H1 (cell line): ENCODE results near the gene SLC35F3. TPM values are rescaled to one million over a fixed set of nuclear protein-coding genes. Genes with fewer than 3 reads are reported as not detected.

Source experiments
- CTCF ChIA-PET: fragments of 300-600 bp; sonication (Branson Sonifier 250); formaldehyde crosslinking; loops from one replicate; lab custom pipeline; 2021; ENCODE audit not compliant: partially characterized antibody; lab: Charles Lee
- POLR2A ChIA-PET: fragments of 300-600 bp; sonication (Branson Sonifier 250); formaldehyde crosslinking; loops from one replicate; lab custom pipeline; 2021; ENCODE audit warnings: inconsistent platforms; ENCODE audit not compliant: partially characterized antibody; lab: Charles Lee
- DNase-seq, 2 experiments: peaks; one replicate each; pipeline versions ENCODE4 v3.0.0 to v3.0.0-alpha.2; 2010 to 2022; ENCODE audit warnings: low spot score in 2 of 2, low read depth in 1 of 2, mixed read lengths in 1 of 2
- FAIRE-seq: peaks from 2 replicates; lab custom pipeline; 2011; peaks lifted over from hg19 to GRCh38; lab: Jason Lieb, UNC
- H2AFZ ChIP-seq: 2 replicates; pipeline ENCODE4 v1.8.1; 2012; ENCODE audit warnings: low read length, inconsistent platforms
- H2AK5ac ChIP-seq: 2 replicates; pipeline ENCODE4 v1.6.1; 2013; ENCODE audit warnings: low read depth, low read length
- H2BK120ac ChIP-seq: replicated peaks from 2 replicates; pipeline ENCODE3; 2013; ENCODE audit warnings: low read depth, low read length, inconsistent platforms
- H2BK12ac ChIP-seq: 2 replicates; pipeline ENCODE4 v1.6.1; 2013; ENCODE audit warnings: low read depth, low read length
- H2BK15ac ChIP-seq: 2 replicates; pipeline ENCODE4 v1.6.1; 2013; ENCODE audit warnings: low read length
- H2BK20ac ChIP-seq: 2 replicates; pipeline ENCODE4 v1.6.1; 2013; ENCODE audit warnings: low read length
- H2BK5ac ChIP-seq: 2 replicates; pipeline ENCODE4 v1.6.1; 2013; ENCODE audit warnings: low read depth, low read length
- H3K14ac ChIP-seq: 2 replicates; pipeline ENCODE4 v1.6.1; 2013; ENCODE audit warnings: inconsistent platforms; ENCODE audit not compliant: insufficient read length
- H3K18ac ChIP-seq: 2 replicates; pipeline ENCODE4 v1.6.1; 2013; ENCODE audit warnings: low read length; ENCODE audit errors: extremely low read depth
- H3K23ac ChIP-seq: 2 replicates; pipeline ENCODE4 v1.6.1; 2013; ENCODE audit warnings: inconsistent platforms; ENCODE audit not compliant: insufficient read length
- H3K23me2 ChIP-seq: 2 replicates; pipeline ENCODE4 v1.6.1; 2013; ENCODE audit warnings: low read depth, low read length
- H3K27ac ChIP-seq: 2 replicates; pipeline ENCODE4 v1.6.1; 2011; ENCODE audit warnings: low read depth, low read length, inconsistent platforms
- H3K27me3 ChIP-seq, 4 experiments: replicated peaks in 1 of 4; 1 replicate in 1 of 4; 2 replicates in 3 of 4; pipeline versions ENCODE4 v1.6.1 to v1.8.1; 2011 to 2013; ENCODE audit warnings: low read length in 3 of 4, mild to moderate bottlenecking in 3 of 4, inconsistent platforms in 2 of 4, mixed read lengths in 2 of 4, moderate library complexity in 1 of 4; ENCODE audit not compliant: control insufficient read depth in 3 of 4, insufficient read depth in 3 of 4; ENCODE audit errors: extremely low read depth in 1 of 4
- H3K36me3 ChIP-seq, 4 experiments: 2 replicates each; pipeline versions ENCODE4 v1.6.1 to v1.8.1; 2011 to 2013; ENCODE audit warnings: mild to moderate bottlenecking in 4 of 4, low read length in 3 of 4, moderate library complexity in 2 of 4, control low read depth in 1 of 4, inconsistent platforms in 1 of 4; ENCODE audit not compliant: insufficient read depth in 4 of 4, control insufficient read depth in 2 of 4
- H3K4ac ChIP-seq: replicated peaks from 2 replicates; pipeline ENCODE3; 2013; ENCODE audit warnings: low read length, low read depth, mixed read lengths, inconsistent platforms; ENCODE audit not compliant: insufficient read length
- H3K4me1 ChIP-seq, 4 experiments: replicated peaks in 1 of 4; 1 replicate in 1 of 4; 2 replicates in 3 of 4; pipeline versions ENCODE4 v1.6.1 to v1.8.1; 2011 to 2013; ENCODE audit warnings: low read length in 3 of 4, inconsistent platforms in 2 of 4, mixed read lengths in 1 of 4; ENCODE audit not compliant: insufficient read depth in 4 of 4, control insufficient read depth in 3 of 4
- H3K4me2 ChIP-seq, 2 experiments: 2 replicates each; pipeline versions ENCODE4 v1.6.1 to v1.8.1; 2011 to 2013; ENCODE audit warnings: low read depth in 2 of 2, low read length in 2 of 2, control low read depth in 1 of 2, inconsistent platforms in 1 of 2, mild to moderate bottlenecking in 1 of 2; ENCODE audit not compliant: insufficient read depth in 1 of 2
- H3K4me3 ChIP-seq, 4 experiments: fragments of 200-600, 300-600 bp in 1 of 4; sonication (generic), shearing (Covaris generic), sonication (Bioruptor Twin) in 1 of 4; 2 replicates each; pipeline versions ENCODE4 v1.5.1 to v1.8.1; 2011 to 2016; ENCODE audit warnings: low read length in 4 of 4, low read depth in 3 of 4, control low read depth in 2 of 4, inconsistent platforms in 2 of 4, mild to moderate bottlenecking in 2 of 4, mixed read lengths in 1 of 4, moderate library complexity in 1 of 4; ENCODE audit not compliant: insufficient read depth in 2 of 4; ENCODE audit errors: extremely low read depth in 1 of 4
- H3K56ac ChIP-seq: replicated peaks from 2 replicates; pipeline ENCODE3; 2013; ENCODE audit warnings: low read depth, mild to moderate bottlenecking, mixed read lengths, low read length, inconsistent platforms; ENCODE audit not compliant: insufficient read length
- H3K79me1 ChIP-seq: 2 replicates; pipeline ENCODE4 v1.6.1; 2013; ENCODE audit warnings: low read depth, low read length, control low read depth
- H3K79me2 ChIP-seq, 2 experiments: 2 replicates each; pipeline versions ENCODE4 v1.6.1 to v1.8.1; 2012 to 2013; ENCODE audit warnings: low read length in 2 of 2, mild to moderate bottlenecking in 2 of 2, inconsistent platforms in 1 of 2; ENCODE audit not compliant: insufficient read depth in 2 of 2, control insufficient read depth in 1 of 2
- H3K9ac ChIP-seq, 4 experiments: replicated peaks in 1 of 4; 1 replicate in 1 of 4; 2 replicates in 3 of 4; pipeline versions ENCODE4 v1.6.1 to v1.8.1; 2011 to 2013; ENCODE audit warnings: low read depth in 3 of 4, low read length in 3 of 4, control low read depth in 2 of 4, mild to moderate bottlenecking in 2 of 4, moderate library complexity in 2 of 4, inconsistent platforms in 1 of 4; ENCODE audit errors: extremely low read depth in 1 of 4
- H3K9me3 ChIP-seq, 2 experiments: 2 replicates each; pipeline versions ENCODE4 v1.6.1 to v1.8.1; 2012 to 2013; ENCODE audit warnings: mild to moderate bottlenecking in 2 of 2, moderate library complexity in 2 of 2, control low read depth in 1 of 2, inconsistent platforms in 1 of 2, low read depth in 1 of 2, low read length in 1 of 2, mixed read lengths in 1 of 2; ENCODE audit not compliant: insufficient read depth in 2 of 2
- H4K20me1 ChIP-seq, 2 experiments: replicated peaks in 1 of 2; 2 replicates each; pipeline versions ENCODE3 to v1.8.1; 2011 to 2013; ENCODE audit warnings: inconsistent platforms in 2 of 2, low read length in 2 of 2, mild to moderate bottlenecking in 1 of 2; ENCODE audit not compliant: insufficient read depth in 2 of 2, control insufficient read depth in 1 of 2
- H4K5ac ChIP-seq: 2 replicates; pipeline ENCODE4 v1.6.1; 2013; ENCODE audit warnings: low read length, low read depth, mixed read lengths, inconsistent platforms; ENCODE audit not compliant: insufficient read length
- H4K8ac ChIP-seq: 2 replicates; pipeline ENCODE4 v1.8.0; 2013; ENCODE audit warnings: mild to moderate bottlenecking, moderate library complexity, low read length, inconsistent platforms; ENCODE audit not compliant: insufficient read depth; ENCODE audit errors: extremely low read depth
- H4K91ac ChIP-seq: replicated peaks from 2 replicates; pipeline ENCODE3; 2013; ENCODE audit warnings: low read length, mixed read lengths, inconsistent platforms; ENCODE audit not compliant: insufficient read length
- FOSL1 ChIP-seq: IDR thresholded peaks from 2 replicates; pipeline ENCODE4 v1.6.1; 2011; ENCODE audit warnings: mild to moderate bottlenecking, low read depth, low read length, moderate library complexity; ENCODE audit not compliant: insufficient read depth
- GTF2F1 ChIP-seq: IDR thresholded peaks from 2 replicates; pipeline ENCODE4 v1.6.1; 2012; ENCODE audit warnings: low read depth, low read length, improper control_type of control experiment, borderline replicate concordance
- HDAC2 ChIP-seq, 2 experiments: fragments of 300-600 bp in 1 of 2; sonication (generic) in 1 of 2; IDR thresholded peaks; 2 replicates each; pipeline ENCODE4 v1.6.1; 2011 to 2012; ENCODE audit warnings: low read depth in 2 of 2, low read length in 2 of 2, mild to moderate bottlenecking in 2 of 2, moderate library complexity in 2 of 2, borderline replicate concordance in 1 of 2, inconsistent platforms in 1 of 2
- KDM4A ChIP-seq: IDR thresholded peaks from one replicate; pipeline ENCODE4 v1.7.1; 2012; ENCODE audit warnings: low read depth, mild to moderate bottlenecking, moderate library complexity, low read length, inconsistent platforms; ENCODE audit not compliant: severe bottlenecking
- PHF8 ChIP-seq: fragments of 200-600 bp; sonication (generic); conservative IDR thresholded peaks from 2 replicates; pipeline ENCODE4 v1.7.1; 2012; ENCODE audit warnings: low read depth, mild to moderate bottlenecking, inconsistent platforms, low read length, moderate library complexity
- RXRA ChIP-seq: IDR thresholded peaks from 2 replicates; pipeline ENCODE4 v1.6.1; 2011; ENCODE audit warnings: low read depth, mild to moderate bottlenecking, low read length, moderate library complexity; ENCODE audit not compliant: insufficient read depth
- SIN3A ChIP-seq, 2 experiments: IDR thresholded peaks in 1 of 2; conservative IDR thresholded peaks in 1 of 2; 2 replicates each; pipeline ENCODE4 v1.6.1; 2011 to 2012; ENCODE audit warnings: low read length in 2 of 2, improper control_type of control experiment in 1 of 2, low read depth in 1 of 2, mild to moderate bottlenecking in 1 of 2
- WGBS, 2 experiments: shearing (Covaris generic) in 1 of 2; methylation state at CpG; one replicate each; pipeline versions ENCODE4 v1.1.6 to v1.1.7; 2013 to 2015; ENCODE audit warnings: low lambda C conversion rate in 2 of 2, mixed read lengths in 2 of 2, inconsistent platforms in 1 of 2, low coverage in 1 of 2, missing lambda C conversion rate in 1 of 2; ENCODE audit not compliant: insufficient replicate concordance in 2 of 2, insufficient coverage in 1 of 2, insufficient read length in 1 of 2; ENCODE audit errors: extremely low coverage in 1 of 2, missing lambda C conversion rate in 1 of 2; 5-methylcytosine and 5-hydroxymethylcytosine counted together
- polyA plus RNA-seq, 7 experiments: library from polyadenylated mRNA; depleted of rRNA in 3 of 7; stranded (reverse) in 5 of 7; unstranded in 2 of 7; fragments of >200 nt in 5 of 7; fragments of 200-250 nt in 2 of 7; gene quantifications; 1 replicate in 5 of 7; 2 replicates in 1 of 7; 4 replicates in 1 of 7; pipeline versions ENCODE4 v1.2.1 to v1.2.3, GENCODE V29; 2011 to 2013; ENCODE audit warnings: missing spikeins in 2 of 7, mixed read lengths in 2 of 7
- total RNA-seq: library from RNA; stranded (reverse); fragmentation: NEBNext Ultra II Directional; extraction: Animal tissue kit (Norgen Biotek cat#: 25700); gene quantifications from 2 replicates; pipeline ENCODE4 v1.2.1, GENCODE V29; 2021
- TF ChIP-seq, protein P1 (sequence below), 3 experiments: IDR thresholded peaks; 1 replicate in 2 of 3; 2 replicates in 1 of 3; pipeline versions ENCODE4 v1.5.1 to v1.6.1; 2011; ENCODE audit warnings: low read length in 3 of 3, mild to moderate bottlenecking in 3 of 3, inconsistent platforms in 2 of 3, low read depth in 1 of 3, moderate library complexity in 1 of 3; ENCODE audit not compliant: insufficient read depth in 1 of 3; ENCODE audit errors: control extremely low read depth in 1 of 3
- TF ChIP-seq, protein P2 (sequence below): IDR thresholded peaks from 2 replicates; pipeline ENCODE4 v1.6.1; 2011; ENCODE audit warnings: low read length, improper control_type of control experiment

SLC35F3 gene
- total and polyA plus RNA-seq, 2 of the 8 experiments (the other 6 are each of a cell fraction or from before 2014, with no cell fraction given), result 0.78 to 1.2 TPM

DNA sequence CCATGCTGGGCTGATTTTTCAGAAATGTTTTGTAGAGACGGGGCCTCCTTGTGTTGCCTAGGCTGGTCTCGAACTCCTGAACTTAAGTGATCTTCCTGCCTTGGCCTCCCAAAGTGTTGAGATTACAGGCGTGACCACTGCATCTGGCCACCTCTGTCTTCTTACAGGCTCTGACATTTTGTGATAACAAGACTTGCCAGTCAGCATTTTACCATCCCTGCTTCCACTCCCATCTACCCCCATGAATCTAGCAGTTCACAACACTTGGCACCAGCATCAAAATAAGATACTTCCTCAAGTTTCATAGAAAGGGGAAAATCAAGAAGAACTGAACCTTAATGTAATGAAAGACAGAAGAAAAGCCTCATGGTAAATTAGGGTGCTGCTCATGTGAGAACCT is 32.4 kb downstream of the SLC35F3 start:
- Histone ChIP-seq H3K23me2 (peaks cover 8% of the 10 kb centered on the region; the same call in 1 of the 2 replicates), H3K14ac (no peak overlapping the region), H4K8ac (no peak overlapping the region), H3K79me2 (no peaks in the 10 kb centered on the region), H2BK120ac (no peak overlapping the region), H2AFZ (no peak overlapping the region), H2AK5ac (no peak overlapping the region), H2BK5ac (no peak overlapping the region), H4K5ac (no peak overlapping the region), H3K23ac (no peak overlapping the region), H2BK15ac (no peak overlapping the region), H2BK20ac (no peak overlapping the region), H3K18ac (no peak overlapping the region), H3K36me3 (no peaks in the 10 kb centered on the region), H3K79me1 (no peaks in the 10 kb centered on the region), H3K4me2 (no peak overlapping the region), H3K9ac (no peak overlapping the region), H3K9me3 (no peaks in the 10 kb centered on the region), H3K27me3 (no peaks in the 10 kb centered on the region), H3K56ac (no peak overlapping the region), H3K4me3 (no peak overlapping the region), H3K4ac (no peak overlapping the region), H2BK12ac (no peak overlapping the region), H4K91ac (no peak overlapping the region), H3K4me1 (no peaks in the 10 kb centered on the region), H4K20me1 (peaks cover 0 to 1% of the 10 kb centered on the region in 2 experiments), H3K27ac (no peak overlapping the region)
- CTCF ChIA-PET, result no interaction called here
- 67% methylated on average over 3 of the region's 3 CpGs; no CpG with 5 or more reads in 1 of the 2 experiments for whole genome bisulfite sequencing, 2 experiments
- FAIRE-seq (no peak), DNase-seq (no peak)
- POLR2A ChIA-PET, result no interaction called here
- no peak for TF ChIP-seq HDAC2 (IDR thresholded peaks at IDR 0.05; ENCODE audit: borderline replicate concordance in 1 of 2, low read depth in 2 of 2, low read length in 2 of 2)
- TF ChIP-seq SIN3A (conservative IDR thresholded peaks at IDR 0.05 in 1 of 2, IDR thresholded peaks at IDR 0.05 in 1 of 2; ENCODE audit: low read depth in 1 of 2, low read length in 2 of 2), result no peak
- TF ChIP-seq, protein P1, sequence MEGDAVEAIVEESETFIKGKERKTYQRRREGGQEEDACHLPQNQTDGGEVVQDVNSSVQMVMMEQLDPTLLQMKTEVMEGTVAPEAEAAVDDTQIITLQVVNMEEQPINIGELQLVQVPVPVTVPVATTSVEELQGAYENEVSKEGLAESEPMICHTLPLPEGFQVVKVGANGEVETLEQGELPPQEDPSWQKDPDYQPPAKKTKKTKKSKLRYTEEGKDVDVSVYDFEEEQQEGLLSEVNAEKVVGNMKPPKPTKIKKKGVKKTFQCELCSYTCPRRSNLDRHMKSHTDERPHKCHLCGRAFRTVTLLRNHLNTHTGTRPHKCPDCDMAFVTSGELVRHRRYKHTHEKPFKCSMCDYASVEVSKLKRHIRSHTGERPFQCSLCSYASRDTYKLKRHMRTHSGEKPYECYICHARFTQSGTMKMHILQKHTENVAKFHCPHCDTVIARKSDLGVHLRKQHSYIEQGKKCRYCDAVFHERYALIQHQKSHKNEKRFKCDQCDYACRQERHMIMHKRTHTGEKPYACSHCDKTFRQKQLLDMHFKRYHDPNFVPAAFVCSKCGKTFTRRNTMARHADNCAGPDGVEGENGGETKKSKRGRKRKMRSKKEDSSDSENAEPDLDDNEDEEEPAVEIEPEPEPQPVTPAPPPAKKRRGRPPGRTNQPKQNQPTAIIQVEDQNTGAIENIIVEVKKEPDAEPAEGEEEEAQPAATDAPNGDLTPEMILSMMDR (IDR thresholded peaks at IDR 0.05; ENCODE audit: control extremely low read depth in 1 of 3, insufficient read depth in 1 of 3, low read depth in 1 of 3, low read length in 3 of 3), result no peak
- no peak for TF ChIP-seq PHF8
- no peak for TF ChIP-seq RXRA
- TF ChIP-seq, protein P2, sequence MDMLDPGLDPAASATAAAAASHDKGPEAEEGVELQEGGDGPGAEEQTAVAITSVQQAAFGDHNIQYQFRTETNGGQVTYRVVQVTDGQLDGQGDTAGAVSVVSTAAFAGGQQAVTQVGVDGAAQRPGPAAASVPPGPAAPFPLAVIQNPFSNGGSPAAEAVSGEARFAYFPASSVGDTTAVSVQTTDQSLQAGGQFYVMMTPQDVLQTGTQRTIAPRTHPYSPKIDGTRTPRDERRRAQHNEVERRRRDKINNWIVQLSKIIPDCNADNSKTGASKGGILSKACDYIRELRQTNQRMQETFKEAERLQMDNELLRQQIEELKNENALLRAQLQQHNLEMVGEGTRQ, result no peak
- TF ChIP-seq GTF2F1, result no peak
- no peak for TF ChIP-seq KDM4A
- no peak for TF ChIP-seq FOSL1
